HFFc6 (cell line): Measurements from ENCODE around the gene TMEM196. TPM values are rescaled to one million over a fixed set of nuclear protein-coding genes. Genes with fewer than 3 reads are reported as not detected.

Experiments
- DNase-seq: peaks from one replicate; pipeline ENCODE4 v3.0.0-alpha.2; 2018
- H3K27ac Mint-ChIP-seq: 2 replicates; pipeline ENCODE4 v1.8.0; 2020; ENCODE audit warnings: mild to moderate bottlenecking, mixed read lengths
- H3K27me3 Mint-ChIP-seq: 2 replicates; pipeline ENCODE4 v1.8.0; 2021; ENCODE audit warnings: mild to moderate bottlenecking, moderate library complexity, mixed read lengths; ENCODE audit not compliant: insufficient read depth
- H3K36me3 Mint-ChIP-seq: 2 replicates; pipeline ENCODE4 v1.8.0; 2021; ENCODE audit warnings: low read depth, mixed read lengths
- H3K4me1 Mint-ChIP-seq: 2 replicates; pipeline ENCODE4 v1.8.0; 2020; ENCODE audit warnings: low read depth, mixed read lengths
- H3K4me3 Mint-ChIP-seq: 2 replicates; pipeline ENCODE4 v1.8.0; 2020; ENCODE audit warnings: mild to moderate bottlenecking, moderate library complexity, mixed read lengths
- H3K9me3 Mint-ChIP-seq: 2 replicates; pipeline ENCODE4 v1.8.0; 2020; ENCODE audit warnings: mild to moderate bottlenecking, mixed read lengths
- total RNA-seq, 6 experiments: library from RNA; stranded (reverse); fragmentation: NEBNext Ultra II Directional; extraction: Animal tissue kit (Norgen Biotek cat#: 25700); gene quantifications; 2 replicates in 1 of 6; 3 replicates in 5 of 6; pipeline ENCODE4 v1.2.3, GENCODE V29; 2021
- TF ChIP-seq, protein P1 (sequence below): fragments of 200-600 bp; sonication (generic); IDR thresholded peaks from 2 replicates; pipeline ENCODE4 v1.5.0; 2021; ENCODE audit warnings: antibody characterized with exemption, mild to moderate bottlenecking

TMEM196 gene
- total RNA-seq, 6 experiments from 2014 or later, result not detected

- Mint-ChIP-seq H3K27me3 (no peaks in the 10 kb centered on the region; the same call in 1 of the 2 replicates), H3K9me3 (no peaks in the 10 kb centered on the region), H3K27ac (peak within 1 kb of the TSS; percentile 92), H3K36me3 (0 out of 2 replicates have a peak, but pooled peaks cover 4% of the 10 kb centered on the region), H3K4me1 (peaks cover 46% of the 10 kb centered on the region), H3K4me3 (peak within 1 kb of the TSS; percentile 99)
- DNase-seq, result peak; percentile 88
- TF ChIP-seq, protein P1, sequence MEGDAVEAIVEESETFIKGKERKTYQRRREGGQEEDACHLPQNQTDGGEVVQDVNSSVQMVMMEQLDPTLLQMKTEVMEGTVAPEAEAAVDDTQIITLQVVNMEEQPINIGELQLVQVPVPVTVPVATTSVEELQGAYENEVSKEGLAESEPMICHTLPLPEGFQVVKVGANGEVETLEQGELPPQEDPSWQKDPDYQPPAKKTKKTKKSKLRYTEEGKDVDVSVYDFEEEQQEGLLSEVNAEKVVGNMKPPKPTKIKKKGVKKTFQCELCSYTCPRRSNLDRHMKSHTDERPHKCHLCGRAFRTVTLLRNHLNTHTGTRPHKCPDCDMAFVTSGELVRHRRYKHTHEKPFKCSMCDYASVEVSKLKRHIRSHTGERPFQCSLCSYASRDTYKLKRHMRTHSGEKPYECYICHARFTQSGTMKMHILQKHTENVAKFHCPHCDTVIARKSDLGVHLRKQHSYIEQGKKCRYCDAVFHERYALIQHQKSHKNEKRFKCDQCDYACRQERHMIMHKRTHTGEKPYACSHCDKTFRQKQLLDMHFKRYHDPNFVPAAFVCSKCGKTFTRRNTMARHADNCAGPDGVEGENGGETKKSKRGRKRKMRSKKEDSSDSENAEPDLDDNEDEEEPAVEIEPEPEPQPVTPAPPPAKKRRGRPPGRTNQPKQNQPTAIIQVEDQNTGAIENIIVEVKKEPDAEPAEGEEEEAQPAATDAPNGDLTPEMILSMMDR, result peak; percentile 93
Measured at GRCh38 chr7:19708397-19709248, 64.8 kb downstream of the TMEM196 start, which contains the start of gene POLR1F. Gene POLR1F (minus strand): TSS chr7:19709037. CDS start chr7:19709016, 21 bp downstream.

- Mint-ChIP-seq H3K27ac (peak overlapping the region; percentile 92; the same call in 1 of the 2 replicates), H3K9me3 (no peaks in the 10 kb centered on the region), H3K4me1 (peaks cover 46% of the 10 kb centered on the region), H3K36me3 (peaks cover 13% of the 10 kb centered on the region), H3K27me3 (no peaks in the 10 kb centered on the region; the same call in 1 of the 2 replicates), H3K4me3 (peak overlapping the region; percentile 99)
- DNase-seq, result no peak
- TF ChIP-seq, protein P1, result no peak
Measured at GRCh38 chr7:19707240-19707639, 66.2 kb downstream of the TMEM196 start.

DNA sequence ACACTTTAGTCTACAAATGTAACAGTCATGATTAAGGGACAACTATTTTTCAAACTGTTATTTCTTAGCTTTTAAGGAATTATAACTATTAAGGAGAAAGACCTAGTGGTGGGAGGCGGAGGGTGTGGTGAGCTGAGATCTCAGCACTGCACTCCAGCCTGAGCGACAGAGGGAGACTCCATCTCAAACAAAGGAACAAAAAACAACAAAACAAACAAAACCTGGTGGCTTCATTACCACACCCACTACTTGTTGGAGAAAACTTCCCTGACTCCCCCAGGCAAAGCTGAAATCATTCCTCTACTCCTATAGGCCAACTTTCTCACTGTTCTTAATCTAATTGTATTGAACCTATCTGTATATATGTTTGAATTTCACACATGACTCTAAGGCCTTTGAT is 67.8 kb downstream of the TMEM196 start:
- Mint-ChIP-seq H3K4me1 (peaks cover 46% of the 10 kb centered on the region), H3K27ac (no peak overlapping the region), H3K9me3 (no peaks in the 10 kb centered on the region), H3K4me3 (no peak overlapping the region), H3K27me3 (no peaks in the 10 kb centered on the region; the same call in 1 of the 2 replicates), H3K36me3 (peaks cover 14% of the 10 kb centered on the region)
- TF ChIP-seq, protein P1, result no peak
- DNase-seq, result no peak

- no peak overlapping the region for H3K27ac Mint-ChIP-seq
- no peaks in the 10 kb centered on the region for H3K9me3 Mint-ChIP-seq
- no peak for DNase-seq
- peaks cover 22% of the 10 kb centered on the region for H3K36me3 Mint-ChIP-seq
- H3K4me3 Mint-ChIP-seq, result no peak overlapping the region
- TF ChIP-seq, protein P1, result no peak
- peaks cover 26% of the 10 kb centered on the region for H3K4me1 Mint-ChIP-seq
- no peaks in the 10 kb centered on the region for H3K27me3 Mint-ChIP-seq
Measured at GRCh38 chr7:19701471-19701870, 71.9 kb downstream of the TMEM196 start.

GRCh38 chr7:19700936-19701335 is 72.5 kb downstream of the TMEM196 start:
- Mint-ChIP-seq H3K36me3 (peaks cover 22% of the 10 kb centered on the region), H3K27ac (no peak overlapping the region), H3K4me1 (peaks cover 21% of the 10 kb centered on the region), H3K9me3 (no peaks in the 10 kb centered on the region), H3K27me3 (no peaks in the 10 kb centered on the region), H3K4me3 (no peak overlapping the region)
- DNase-seq, result no peak
- TF ChIP-seq, protein P1, result no peak
